Mesothelial cell of epicardium (in vitro differentiated cells): ENCODE data around the gene STING1. TPM values are rescaled to one million over a fixed set of nuclear protein-coding genes. Genes with fewer than 3 reads are reported as not detected.

Experiments used
- DNase-seq, 2 experiments: peaks; one replicate each; pipeline ENCODE4 v3.0.0; 2021; ENCODE audit warnings: low spot score in 2 of 2; ENCODE audit not compliant: unreplicated experiment in 2 of 2
- H3K27ac Mint-ChIP-seq: 2 replicates; pipeline ENCODE4 v1.8.0; 2021; ENCODE audit warnings: mixed read lengths
- H3K27me3 Mint-ChIP-seq: 2 replicates; pipeline ENCODE4 v1.8.0; 2021; ENCODE audit warnings: low read depth, mixed read lengths
- H3K36me3 Mint-ChIP-seq: 2 replicates; pipeline ENCODE4 v1.8.0; 2021; ENCODE audit warnings: mixed read lengths
- H3K4me1 Mint-ChIP-seq: 2 replicates; pipeline ENCODE4 v1.8.0; 2021; ENCODE audit warnings: mixed read lengths
- H3K4me3 Mint-ChIP-seq: 2 replicates; pipeline ENCODE4 v1.8.0; 2021; ENCODE audit warnings: mild to moderate bottlenecking, moderate library complexity, mixed read lengths
- H3K9me3 Mint-ChIP-seq: 2 replicates; pipeline ENCODE4 v1.8.0; 2021; ENCODE audit warnings: mixed read lengths
- total RNA-seq: library from RNA; stranded (reverse); gene quantifications from 3 replicates; pipeline ENCODE4 v1.2.1, GENCODE V29; 2021
- TF ChIP-seq, protein P1 (sequence below): fragments of 200-600 bp; sonication (generic); IDR thresholded peaks from one replicate; pipeline ENCODE4 v1.5.0; 2021; ENCODE audit warnings: antibody characterized with exemption; ENCODE audit not compliant: unreplicated experiment

STING1 gene
- total RNA-seq, 1 donor from 2014 or later, result 27.0 TPM

GRCh38 chr5:139459451-139459934 lies 23.1 kb downstream of the STING1 start:
- peaks cover 5% of the 10 kb centered on the region for H3K4me1 Mint-ChIP-seq
- H3K27me3 Mint-ChIP-seq, result no peaks in the 10 kb centered on the region
- TF ChIP-seq, protein P1, sequence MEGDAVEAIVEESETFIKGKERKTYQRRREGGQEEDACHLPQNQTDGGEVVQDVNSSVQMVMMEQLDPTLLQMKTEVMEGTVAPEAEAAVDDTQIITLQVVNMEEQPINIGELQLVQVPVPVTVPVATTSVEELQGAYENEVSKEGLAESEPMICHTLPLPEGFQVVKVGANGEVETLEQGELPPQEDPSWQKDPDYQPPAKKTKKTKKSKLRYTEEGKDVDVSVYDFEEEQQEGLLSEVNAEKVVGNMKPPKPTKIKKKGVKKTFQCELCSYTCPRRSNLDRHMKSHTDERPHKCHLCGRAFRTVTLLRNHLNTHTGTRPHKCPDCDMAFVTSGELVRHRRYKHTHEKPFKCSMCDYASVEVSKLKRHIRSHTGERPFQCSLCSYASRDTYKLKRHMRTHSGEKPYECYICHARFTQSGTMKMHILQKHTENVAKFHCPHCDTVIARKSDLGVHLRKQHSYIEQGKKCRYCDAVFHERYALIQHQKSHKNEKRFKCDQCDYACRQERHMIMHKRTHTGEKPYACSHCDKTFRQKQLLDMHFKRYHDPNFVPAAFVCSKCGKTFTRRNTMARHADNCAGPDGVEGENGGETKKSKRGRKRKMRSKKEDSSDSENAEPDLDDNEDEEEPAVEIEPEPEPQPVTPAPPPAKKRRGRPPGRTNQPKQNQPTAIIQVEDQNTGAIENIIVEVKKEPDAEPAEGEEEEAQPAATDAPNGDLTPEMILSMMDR, result no peak
- no peaks in the 10 kb centered on the region for H3K9me3 Mint-ChIP-seq
- H3K4me3 Mint-ChIP-seq, result no peak overlapping the region
- no peak overlapping the region for H3K27ac Mint-ChIP-seq
- no peak for DNase-seq
- no peaks in the 10 kb centered on the region for H3K36me3 Mint-ChIP-seq

DNA sequence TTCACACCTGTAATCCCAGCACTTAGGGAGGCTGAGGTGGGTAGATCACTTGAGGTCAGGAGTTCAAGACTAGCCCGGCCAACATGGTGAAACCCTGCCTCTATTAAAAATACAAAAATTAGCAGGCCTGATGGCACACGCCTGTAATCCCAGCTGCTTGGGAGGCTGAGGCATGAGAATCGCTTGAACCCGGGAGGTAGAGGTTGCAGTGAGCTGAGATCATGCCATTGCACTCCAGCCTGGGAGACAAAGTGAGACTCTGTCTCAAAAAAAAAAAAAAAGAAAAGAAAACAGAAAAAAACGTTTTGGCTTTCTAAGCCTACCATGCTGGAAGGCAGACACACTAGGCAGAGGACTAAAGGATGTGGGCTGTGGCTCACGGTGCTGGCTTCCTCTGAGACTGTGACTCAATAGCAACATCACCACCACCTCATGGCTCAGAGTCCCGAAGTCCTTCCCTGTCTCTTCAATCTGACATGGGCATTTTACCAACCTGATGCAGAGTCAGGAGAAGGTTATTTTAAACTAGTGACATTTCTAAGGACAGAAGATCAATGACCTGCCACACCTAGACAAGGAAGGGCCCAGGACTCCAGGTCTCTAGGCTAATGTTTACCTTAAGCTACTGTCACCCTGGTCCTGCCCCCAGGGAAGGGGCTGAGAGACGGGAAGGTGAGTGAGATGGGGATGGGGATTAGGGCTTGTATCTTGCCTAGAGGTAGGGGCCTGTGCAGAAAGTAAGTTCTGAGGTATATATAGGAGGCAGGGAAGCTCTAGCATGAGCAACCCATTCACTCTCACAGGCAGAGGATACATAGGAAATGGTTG lies 23.8 kb downstream of the STING1 start:
- DNase-seq, result no peak
- no peaks in the 10 kb centered on the region for H3K36me3 Mint-ChIP-seq
- no peak overlapping the region for H3K4me3 Mint-ChIP-seq
- no peak overlapping the region for H3K27ac Mint-ChIP-seq
- no peaks in the 10 kb centered on the region for H3K27me3 Mint-ChIP-seq
- TF ChIP-seq, protein P1, result no peak
- H3K9me3 Mint-ChIP-seq, result no peaks in the 10 kb centered on the region
- H3K4me1 Mint-ChIP-seq, result peaks cover 5% of the 10 kb centered on the region

- H3K4me1 Mint-ChIP-seq, result peaks cover 3% of the 10 kb centered on the region
- H3K36me3 Mint-ChIP-seq, result no peaks in the 10 kb centered on the region
- H3K9me3 Mint-ChIP-seq, result no peaks in the 10 kb centered on the region
- H3K27ac Mint-ChIP-seq, result no peak overlapping the region
- H3K4me3 Mint-ChIP-seq, result no peak overlapping the region
- TF ChIP-seq, protein P1, result no peak
- H3K27me3 Mint-ChIP-seq, result no peaks in the 10 kb centered on the region
- no peak for DNase-seq
Observed at GRCh38 chr5:139457653-139458306, 24.8 kb downstream of the STING1 start.

DNA sequence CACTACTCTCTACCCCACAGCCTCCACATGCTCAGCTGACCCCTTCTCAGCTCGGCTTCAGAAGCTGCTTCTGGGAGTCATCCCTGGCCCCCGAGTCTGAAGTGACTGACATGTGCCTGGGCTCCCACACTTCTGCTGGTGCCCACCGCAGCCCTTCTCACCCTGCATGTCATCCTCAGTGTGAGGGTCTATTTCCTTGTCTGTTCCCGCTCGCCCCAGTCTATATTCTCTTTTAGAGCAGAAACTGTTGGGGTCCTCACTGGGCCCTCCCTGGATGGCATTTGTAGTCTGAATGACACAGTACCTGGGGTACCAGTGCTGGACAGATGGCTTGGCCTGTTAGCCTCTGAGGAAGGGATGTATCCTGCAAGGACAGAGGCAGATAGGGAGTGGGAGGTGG lies 25.3 kb downstream of the STING1 start:
- Mint-ChIP-seq H3K4me1 (no peaks in the 10 kb centered on the region), H3K4me3 (no peak overlapping the region), H3K27me3 (no peaks in the 10 kb centered on the region), H3K9me3 (no peaks in the 10 kb centered on the region), H3K27ac (no peak overlapping the region), H3K36me3 (no peaks in the 10 kb centered on the region)
- DNase-seq, result no peak
- TF ChIP-seq, protein P1, result no peak

DNA sequence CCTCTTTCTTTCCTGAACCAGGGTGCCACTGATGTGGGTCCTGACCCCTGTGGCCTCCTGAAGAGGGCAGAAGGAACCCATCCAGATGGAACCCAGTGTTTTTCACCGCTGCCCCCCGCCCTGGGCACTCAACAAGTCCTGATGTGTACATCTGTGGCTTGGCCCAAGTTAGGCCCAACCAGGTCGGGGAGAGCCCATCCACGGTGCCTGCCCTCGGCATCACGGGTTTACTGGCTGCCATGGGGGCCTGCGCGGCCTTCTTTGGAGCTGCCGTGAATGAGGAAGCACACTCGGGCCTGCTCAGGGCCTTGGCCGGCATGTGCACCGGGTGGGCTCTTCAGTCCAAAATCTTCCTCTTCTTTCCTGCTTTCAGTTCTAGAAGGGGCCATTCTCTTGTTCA lies 25.8 kb downstream of the STING1 start:
- DNase-seq, result no peak
- TF ChIP-seq, protein P1, result no peak
- Mint-ChIP-seq H3K36me3 (no peaks in the 10 kb centered on the region), H3K4me3 (no peak overlapping the region), H3K27me3 (no peaks in the 10 kb centered on the region), H3K9me3 (no peaks in the 10 kb centered on the region), H3K4me1 (no peaks in the 10 kb centered on the region), H3K27ac (no peak overlapping the region)
